LNCaP clone FGC (cell line): ENCODE results near the gene NCEH1.
A peak's percentile ranks its signal among the peaks of the same experiment; 100 is the strongest.
"Not testable (repeated sequence)": the region's sequence is repeated elsewhere in the genome, so short reads cannot be mapped to it uniquely, and the experiment has no call there.

ENCODE experiments used
- DNase-seq: peaks from one replicate; pipeline ENCODE4 v3.0.0-alpha.2; 2011; ENCODE audit warnings: low read depth
- H3K4me3 ChIP-seq: 2 replicates; pipeline ENCODE4 v1.5.1; 2011; ENCODE audit warnings: mild to moderate bottlenecking, low read depth, low read length, control low read depth
- TF ChIP-seq, protein P1 (sequence below): IDR thresholded peaks from 2 replicates; pipeline ENCODE4 v1.5.1; 2012; ENCODE audit warnings: mild to moderate bottlenecking; ENCODE audit not compliant: control insufficient read depth, insufficient read depth; ENCODE audit errors: extremely low read depth

Gene NCEH1

DNA sequence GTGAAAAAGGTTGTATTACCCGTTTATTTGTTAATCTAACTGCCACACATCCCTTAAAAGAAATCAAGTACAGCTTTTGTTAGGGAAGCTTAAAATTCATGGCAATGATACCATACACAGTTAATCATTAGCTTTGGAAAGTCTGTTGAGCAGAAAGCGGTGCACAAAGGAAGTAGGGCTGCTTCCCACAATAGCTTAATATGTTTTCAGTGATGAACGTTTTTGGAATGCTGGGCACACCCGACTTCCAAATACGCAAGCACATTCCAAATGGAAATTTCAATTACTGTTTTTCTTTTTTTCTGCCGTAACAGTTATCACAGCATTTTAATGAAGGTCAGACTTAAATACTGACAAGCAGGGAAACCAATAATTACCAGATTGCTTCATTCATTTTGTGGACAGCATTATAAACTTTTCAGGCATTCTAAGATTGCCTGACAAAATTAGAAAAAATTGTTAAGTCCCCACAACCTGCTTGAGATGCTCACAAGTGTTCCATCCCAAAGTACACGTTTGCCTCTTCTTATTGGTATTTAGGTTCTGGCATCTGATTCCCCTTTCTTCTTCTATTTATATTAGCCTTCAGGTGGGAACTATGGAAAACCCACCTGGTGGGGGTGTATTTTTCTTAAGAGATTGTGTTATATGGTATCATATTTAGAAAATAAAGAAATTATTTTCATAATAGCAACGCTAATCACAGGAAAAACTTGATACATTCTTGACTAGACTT lies 38.5 kb upstream of the NCEH1 start:
- TF ChIP-seq, protein P1, sequence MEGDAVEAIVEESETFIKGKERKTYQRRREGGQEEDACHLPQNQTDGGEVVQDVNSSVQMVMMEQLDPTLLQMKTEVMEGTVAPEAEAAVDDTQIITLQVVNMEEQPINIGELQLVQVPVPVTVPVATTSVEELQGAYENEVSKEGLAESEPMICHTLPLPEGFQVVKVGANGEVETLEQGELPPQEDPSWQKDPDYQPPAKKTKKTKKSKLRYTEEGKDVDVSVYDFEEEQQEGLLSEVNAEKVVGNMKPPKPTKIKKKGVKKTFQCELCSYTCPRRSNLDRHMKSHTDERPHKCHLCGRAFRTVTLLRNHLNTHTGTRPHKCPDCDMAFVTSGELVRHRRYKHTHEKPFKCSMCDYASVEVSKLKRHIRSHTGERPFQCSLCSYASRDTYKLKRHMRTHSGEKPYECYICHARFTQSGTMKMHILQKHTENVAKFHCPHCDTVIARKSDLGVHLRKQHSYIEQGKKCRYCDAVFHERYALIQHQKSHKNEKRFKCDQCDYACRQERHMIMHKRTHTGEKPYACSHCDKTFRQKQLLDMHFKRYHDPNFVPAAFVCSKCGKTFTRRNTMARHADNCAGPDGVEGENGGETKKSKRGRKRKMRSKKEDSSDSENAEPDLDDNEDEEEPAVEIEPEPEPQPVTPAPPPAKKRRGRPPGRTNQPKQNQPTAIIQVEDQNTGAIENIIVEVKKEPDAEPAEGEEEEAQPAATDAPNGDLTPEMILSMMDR = no peak
- no peak overlapping the region for H3K4me3 ChIP-seq

GRCh38 chr3:172746475-172746874 lies 35.6 kb upstream of the NCEH1 start:
- no peak overlapping the region for H3K4me3 ChIP-seq
- no peak for DNase-seq
- TF ChIP-seq, protein P1 = no peak

More for the DNA sequence above, 38.5 kb upstream of the NCEH1 start:
- DNase-seq = no peak

- TF ChIP-seq, protein P1 = no peak
- DNase-seq = no peak
- no peak overlapping the region for H3K4me3 ChIP-seq
These were observed 28.6 kb upstream of the NCEH1 start for GRCh38 chr3:172739462-172739861.

DNA sequence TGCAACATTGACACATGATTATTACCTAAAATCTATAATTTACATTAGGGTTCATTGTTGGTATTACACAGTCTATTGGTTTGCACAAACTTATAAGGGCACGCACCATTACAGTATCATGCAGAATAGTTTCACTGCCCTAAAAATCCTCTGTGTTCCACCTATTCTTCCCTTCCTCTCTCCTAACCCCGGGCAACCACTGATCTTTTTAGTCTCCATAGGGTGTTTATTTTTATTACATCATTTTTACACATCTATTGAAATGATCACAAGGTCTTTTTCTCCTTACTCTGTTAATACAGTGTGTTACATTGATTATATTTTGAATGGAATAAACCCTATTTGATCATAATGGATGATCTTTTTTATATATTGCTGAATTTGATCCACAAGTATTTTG lies 24.1 kb upstream of the NCEH1 start:
- TF ChIP-seq, protein P1 = no peak
- no peak for DNase-seq
- no peak overlapping the region for H3K4me3 ChIP-seq

DNA sequence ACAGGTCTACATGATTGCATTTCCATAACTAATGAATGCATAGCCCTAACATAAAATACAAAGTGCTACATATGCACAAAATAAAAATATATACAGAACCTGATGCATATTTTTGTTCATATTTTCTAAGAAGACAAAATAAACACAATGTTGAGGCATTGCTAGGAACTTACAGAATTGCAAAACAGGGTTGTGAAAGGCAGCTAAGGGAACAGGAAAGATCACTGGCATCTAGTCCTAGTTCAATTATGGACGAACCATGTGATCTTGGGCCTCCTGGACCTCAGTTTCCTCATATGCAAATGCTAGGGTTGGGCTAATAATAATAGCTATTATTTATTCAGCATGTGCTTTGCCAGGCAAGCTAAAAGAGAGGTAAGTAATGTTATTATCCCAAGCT lies 15.5 kb upstream of the NCEH1 start:
- DNase-seq = no peak
- TF ChIP-seq, protein P1 = no peak
- H3K4me3 ChIP-seq = no peak overlapping the region

DNA sequence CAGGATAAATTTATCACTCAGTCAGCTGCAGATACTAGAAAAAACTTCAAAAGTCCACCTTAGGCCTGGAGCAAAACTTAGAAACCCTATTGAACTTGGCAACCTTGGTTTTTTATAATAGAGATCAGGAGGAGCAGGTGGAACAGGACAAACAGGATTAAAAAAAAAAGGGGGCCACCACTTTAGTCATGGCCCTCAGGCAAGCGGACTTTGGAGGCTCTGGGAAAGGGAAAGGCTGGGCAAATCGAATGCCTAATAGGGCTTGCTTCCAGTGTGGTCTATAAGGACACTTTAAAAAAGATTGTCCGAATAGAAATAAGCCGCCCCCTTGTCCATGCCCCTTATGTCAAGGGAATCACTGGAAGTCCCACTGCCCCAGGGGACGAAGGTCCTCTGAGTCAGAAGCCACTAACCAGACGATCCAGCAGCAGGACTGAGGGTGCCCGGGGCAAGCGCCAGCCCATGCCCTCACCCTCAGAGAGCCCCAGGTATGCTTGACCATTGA lies 11.7 kb upstream of the NCEH1 start:
- not testable (repeated sequence) for DNase-seq

DNA sequence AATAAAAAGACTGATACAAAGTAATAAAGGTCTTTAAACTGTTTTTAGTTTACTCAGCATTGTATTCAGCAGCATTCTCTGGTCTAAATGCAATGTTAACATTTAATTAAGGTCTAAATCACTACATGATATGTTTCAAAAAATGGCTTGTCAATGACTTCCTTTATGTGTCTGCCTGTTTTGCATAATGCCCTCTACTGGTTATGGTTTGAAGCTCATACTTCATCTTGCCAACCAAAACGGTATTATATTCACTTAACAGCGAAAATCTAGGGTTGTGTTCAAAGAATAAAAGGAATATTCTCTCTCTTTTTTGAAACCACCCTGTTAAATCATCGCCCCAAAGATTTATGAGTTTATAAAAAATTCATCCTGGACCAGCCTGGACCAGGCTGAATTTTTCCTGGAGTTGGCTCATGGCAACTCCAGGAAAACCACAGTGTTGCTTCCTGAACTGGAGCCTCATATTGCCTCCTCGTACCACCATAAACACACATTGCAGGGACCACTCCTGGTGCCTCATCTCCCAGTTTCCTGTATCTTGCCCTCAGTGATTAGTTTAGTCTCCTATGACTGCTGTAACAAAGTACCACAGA lies 6.7 kb upstream of the NCEH1 start:
- H3K4me3 ChIP-seq = no peak overlapping the region
- TF ChIP-seq, protein P1 = peak; percentile 62
- DNase-seq = no peak

More for the DNA sequence above, 11.7 kb upstream of the NCEH1 start:
- not testable (repeated sequence) for H3K4me3 ChIP-seq
